ENCODE results near the gene RAPGEF1. TPM values are rescaled to one million over a fixed set of nuclear protein-coding genes. Genes with fewer than 3 reads are reported as not detected.

RAPGEF1 gene
- total and polyA plus RNA-seq, 9 of the 15 experiments (the other 6 are each of a cell fraction or from before 2014, with no cell fraction given): 0.06 to 44.1 (median 19.9) TPM

DNA sequence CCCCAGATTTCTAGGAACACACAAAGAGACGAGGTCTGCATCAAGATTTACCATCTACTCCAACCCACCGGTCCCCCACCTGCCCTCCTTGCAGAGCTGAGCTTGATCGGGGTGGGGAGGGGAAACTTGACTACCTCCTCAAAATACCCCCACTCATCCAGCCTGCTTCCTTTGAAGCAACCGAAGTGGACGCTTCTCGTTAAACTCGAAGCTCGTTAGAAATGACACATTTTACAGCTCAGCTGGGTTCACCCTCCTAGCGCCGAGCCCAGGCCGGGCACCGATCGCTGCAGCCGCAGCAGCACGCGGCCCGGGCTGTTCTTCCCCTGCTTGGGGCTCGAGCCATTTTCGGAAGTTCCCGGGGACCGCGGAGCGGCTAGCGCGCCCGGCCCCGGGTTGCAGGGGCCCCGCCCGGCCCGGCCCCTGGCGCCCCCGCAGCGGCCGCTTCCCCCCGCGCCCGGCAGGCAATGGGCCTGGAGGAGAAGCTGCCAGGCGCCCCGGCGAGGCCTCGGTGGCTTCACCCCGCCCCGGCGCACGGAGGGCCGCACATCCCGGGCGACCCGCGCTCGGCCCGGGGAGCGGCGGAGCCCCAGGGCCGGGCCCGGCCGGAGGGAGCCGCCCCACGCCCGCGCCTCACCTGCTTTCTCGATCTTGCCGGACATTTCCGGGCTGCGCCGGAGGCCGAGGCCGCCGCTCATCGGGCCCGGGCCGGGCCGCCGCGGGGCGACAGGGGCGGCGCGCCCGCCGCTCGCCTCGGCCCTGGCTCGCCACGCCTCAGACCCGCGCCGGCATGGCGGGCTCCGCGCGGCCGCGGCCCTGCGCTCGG is 530 bp downstream of the RAPGEF1 start (continued):
- no peak for TF ChIP-seq BRCA1 (IDR thresholded peaks at IDR 0.05)
- TF ChIP-seq BRCA1 (CRISPR knock-in tag; IDR thresholded peaks at IDR 0.05): no peak
- TF ChIP-seq TCFL5 (CRISPR knock-in tag; conservative IDR thresholded peaks at IDR 0.05): no peak
- TF ChIP-seq NFIX (CRISPR knock-in tag; IDR thresholded peaks at IDR 0.05; ENCODE audit: low read depth): no peak
- TF ChIP-seq KDM2B (CRISPR knock-in tag; IDR thresholded peaks at IDR 0.05): no peak
- no peak for TF ChIP-seq KLF13 (tag; IDR thresholded peaks at IDR 0.05; ENCODE audit: borderline replicate concordance, low read depth)
- TF ChIP-seq L3MBTL2 (IDR thresholded peaks at IDR 0.05): peak; percentile 63
- TF ChIP-seq, protein P1, sequence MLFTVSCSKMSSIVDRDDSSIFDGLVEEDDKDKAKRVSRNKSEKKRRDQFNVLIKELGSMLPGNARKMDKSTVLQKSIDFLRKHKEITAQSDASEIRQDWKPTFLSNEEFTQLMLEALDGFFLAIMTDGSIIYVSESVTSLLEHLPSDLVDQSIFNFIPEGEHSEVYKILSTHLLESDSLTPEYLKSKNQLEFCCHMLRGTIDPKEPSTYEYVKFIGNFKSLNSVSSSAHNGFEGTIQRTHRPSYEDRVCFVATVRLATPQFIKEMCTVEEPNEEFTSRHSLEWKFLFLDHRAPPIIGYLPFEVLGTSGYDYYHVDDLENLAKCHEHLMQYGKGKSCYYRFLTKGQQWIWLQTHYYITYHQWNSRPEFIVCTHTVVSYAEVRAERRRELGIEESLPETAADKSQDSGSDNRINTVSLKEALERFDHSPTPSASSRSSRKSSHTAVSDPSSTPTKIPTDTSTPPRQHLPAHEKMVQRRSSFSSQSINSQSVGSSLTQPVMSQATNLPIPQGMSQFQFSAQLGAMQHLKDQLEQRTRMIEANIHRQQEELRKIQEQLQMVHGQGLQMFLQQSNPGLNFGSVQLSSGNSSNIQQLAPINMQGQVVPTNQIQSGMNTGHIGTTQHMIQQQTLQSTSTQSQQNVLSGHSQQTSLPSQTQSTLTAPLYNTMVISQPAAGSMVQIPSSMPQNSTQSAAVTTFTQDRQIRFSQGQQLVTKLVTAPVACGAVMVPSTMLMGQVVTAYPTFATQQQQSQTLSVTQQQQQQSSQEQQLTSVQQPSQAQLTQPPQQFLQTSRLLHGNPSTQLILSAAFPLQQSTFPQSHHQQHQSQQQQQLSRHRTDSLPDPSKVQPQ (CRISPR knock-in tag; IDR thresholded peaks at IDR 0.05; ENCODE audit: borderline replicate concordance): no peak
- TF ChIP-seq, protein P2, sequence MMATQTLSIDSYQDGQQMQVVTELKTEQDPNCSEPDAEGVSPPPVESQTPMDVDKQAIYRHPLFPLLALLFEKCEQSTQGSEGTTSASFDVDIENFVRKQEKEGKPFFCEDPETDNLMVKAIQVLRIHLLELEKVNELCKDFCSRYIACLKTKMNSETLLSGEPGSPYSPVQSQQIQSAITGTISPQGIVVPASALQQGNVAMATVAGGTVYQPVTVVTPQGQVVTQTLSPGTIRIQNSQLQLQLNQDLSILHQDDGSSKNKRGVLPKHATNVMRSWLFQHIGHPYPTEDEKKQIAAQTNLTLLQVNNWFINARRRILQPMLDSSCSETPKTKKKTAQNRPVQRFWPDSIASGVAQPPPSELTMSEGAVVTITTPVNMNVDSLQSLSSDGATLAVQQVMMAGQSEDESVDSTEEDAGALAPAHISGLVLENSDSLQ (IDR thresholded peaks at IDR 0.05): no peak
- peak; percentile 50; the same call in 1 of the 2 replicates for TF ChIP-seq CXXC5 (CRISPR knock-in tag; IDR thresholded peaks at IDR 0.05)
- TF ChIP-seq, protein P3, sequence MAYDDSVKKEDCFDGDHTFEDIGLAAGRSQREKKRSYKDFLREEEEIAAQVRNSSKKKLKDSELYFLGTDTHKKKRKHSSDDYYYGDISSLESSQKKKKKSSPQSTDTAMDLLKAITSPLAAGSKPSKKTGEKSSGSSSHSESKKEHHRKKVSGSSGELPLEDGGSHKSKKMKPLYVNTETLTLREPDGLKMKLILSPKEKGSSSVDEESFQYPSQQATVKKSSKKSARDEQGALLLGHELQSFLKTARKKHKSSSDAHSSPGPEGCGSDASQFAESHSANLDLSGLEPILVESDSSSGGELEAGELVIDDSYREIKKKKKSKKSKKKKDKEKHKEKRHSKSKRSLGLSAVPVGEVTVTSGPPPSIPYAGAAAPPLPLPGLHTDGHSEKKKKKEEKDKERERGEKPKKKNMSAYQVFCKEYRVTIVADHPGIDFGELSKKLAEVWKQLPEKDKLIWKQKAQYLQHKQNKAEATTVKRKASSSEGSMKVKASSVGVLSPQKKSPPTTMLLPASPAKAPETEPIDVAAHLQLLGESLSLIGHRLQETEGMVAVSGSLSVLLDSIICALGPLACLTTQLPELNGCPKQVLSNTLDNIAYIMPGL (CRISPR knock-in tag; IDR thresholded peaks at IDR 0.05): 0 out of 2 replicates have a peak, but pooled peaks have one; percentile 62
- TF ChIP-seq, protein P4, sequence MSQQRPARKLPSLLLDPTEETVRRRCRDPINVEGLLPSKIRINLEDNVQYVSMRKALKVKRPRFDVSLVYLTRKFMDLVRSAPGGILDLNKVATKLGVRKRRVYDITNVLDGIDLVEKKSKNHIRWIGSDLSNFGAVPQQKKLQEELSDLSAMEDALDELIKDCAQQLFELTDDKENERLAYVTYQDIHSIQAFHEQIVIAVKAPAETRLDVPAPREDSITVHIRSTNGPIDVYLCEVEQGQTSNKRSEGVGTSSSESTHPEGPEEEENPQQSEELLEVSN (IDR thresholded peaks at IDR 0.05; ENCODE audit: borderline replicate concordance in 1 of 2, extremely low read depth in 1 of 2, insufficient read depth in 1 of 2, insufficient read length in 1 of 2, low read depth in 1 of 2, low read length in 1 of 2, poor library complexity in 1 of 2, severe bottlenecking in 1 of 2): peak in 1 of 2 experiments; percentile 49
- no peak for TF ChIP-seq ZNF79 (CRISPR knock-in tag; IDR thresholded peaks at IDR 0.05; ENCODE audit: low read depth)
- TF ChIP-seq ELF4 (CRISPR knock-in tag; IDR thresholded peaks at IDR 0.05): no peak
- TF ChIP-seq ZNF24 (IDR thresholded peaks at IDR 0.05): no peak
- no peak for TF ChIP-seq MTA2 (IDR thresholded peaks at IDR 0.05; ENCODE audit: low read depth)
- TF ChIP-seq, protein P5, sequence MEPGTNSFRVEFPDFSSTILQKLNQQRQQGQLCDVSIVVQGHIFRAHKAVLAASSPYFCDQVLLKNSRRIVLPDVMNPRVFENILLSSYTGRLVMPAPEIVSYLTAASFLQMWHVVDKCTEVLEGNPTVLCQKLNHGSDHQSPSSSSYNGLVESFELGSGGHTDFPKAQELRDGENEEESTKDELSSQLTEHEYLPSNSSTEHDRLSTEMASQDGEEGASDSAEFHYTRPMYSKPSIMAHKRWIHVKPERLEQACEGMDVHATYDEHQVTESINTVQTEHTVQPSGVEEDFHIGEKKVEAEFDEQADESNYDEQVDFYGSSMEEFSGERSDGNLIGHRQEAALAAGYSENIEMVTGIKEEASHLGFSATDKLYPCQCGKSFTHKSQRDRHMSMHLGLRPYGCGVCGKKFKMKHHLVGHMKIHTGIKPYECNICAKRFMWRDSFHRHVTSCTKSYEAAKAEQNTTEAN (CRISPR knock-in tag; IDR thresholded peaks at IDR 0.05): peak; percentile 37; the same call in 1 of the 2 replicates
- TF ChIP-seq ETV6 (IDR thresholded peaks at IDR 0.05; ENCODE audit: borderline replicate concordance in 1 of 2, low read depth in 2 of 2, low read length in 1 of 2): no peak
- TF ChIP-seq ETV6 (CRISPR knock-in tag; IDR thresholded peaks at IDR 0.05; ENCODE audit: borderline replicate concordance): no peak
